GM18520 (cell line): Measurements from ENCODE around the gene SPINDOC.

Experiments used
- ATAC-seq: cut with Tn5 transposase; IDR thresholded peaks from one replicate; pipeline ENCODE4 v1.9.1; 2021; ENCODE audit not compliant: unreplicated experiment

Gene SPINDOC

GRCh38 chr11:63832336-63832735, 19.1 kb downstream of the SPINDOC start:
- no peak for ATAC-seq

DNA sequence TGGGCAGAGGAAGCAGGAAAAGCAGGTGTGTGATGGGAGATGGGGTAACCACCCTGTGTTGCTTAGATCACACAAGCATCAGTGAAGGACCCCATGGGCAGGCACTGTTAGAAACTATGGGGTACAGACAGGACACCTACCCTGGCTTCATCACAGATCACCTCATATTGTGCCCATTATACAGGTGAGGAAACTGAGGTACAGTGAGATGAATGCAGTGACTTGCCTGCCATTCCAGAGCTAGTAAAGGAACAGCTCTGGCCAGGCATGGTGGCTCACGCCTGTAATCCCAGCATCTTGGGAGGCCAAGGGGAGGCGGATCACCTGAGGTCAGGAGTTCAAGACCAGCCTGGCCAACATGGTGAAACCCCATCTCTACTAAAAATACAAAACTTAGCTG, 19.8 kb downstream of the SPINDOC start:
- no peak for ATAC-seq

DNA sequence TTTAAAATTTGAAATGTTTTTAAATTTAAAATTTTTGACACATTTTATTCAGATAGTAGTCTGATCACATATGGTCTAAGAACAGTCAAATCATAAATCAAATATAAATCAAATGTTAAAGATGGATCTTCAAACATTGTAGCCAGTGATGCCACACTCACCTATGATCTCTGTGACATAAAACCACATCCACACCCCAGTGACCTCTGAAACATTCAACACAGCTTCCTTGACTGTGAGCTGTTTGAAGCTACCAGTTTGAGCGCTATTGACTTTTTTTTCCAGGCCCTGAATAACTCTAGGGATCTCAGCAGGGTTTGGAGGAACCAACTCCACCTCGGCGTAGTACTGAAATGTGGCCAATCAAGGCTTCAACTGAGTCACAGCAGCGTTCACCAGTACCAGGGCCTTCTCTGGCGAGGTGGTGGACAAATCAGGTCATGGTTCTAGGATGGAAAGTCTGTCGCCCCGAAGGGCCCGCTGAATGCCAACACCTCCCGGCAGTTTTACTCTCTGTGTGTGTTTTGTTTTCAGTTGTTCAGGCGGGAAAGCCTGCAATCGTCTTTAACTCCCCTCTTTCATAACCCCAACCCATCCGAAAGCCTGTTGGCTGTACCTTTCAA, 21.4 kb downstream of the SPINDOC start:
- ATAC-seq, result no peak

DNA sequence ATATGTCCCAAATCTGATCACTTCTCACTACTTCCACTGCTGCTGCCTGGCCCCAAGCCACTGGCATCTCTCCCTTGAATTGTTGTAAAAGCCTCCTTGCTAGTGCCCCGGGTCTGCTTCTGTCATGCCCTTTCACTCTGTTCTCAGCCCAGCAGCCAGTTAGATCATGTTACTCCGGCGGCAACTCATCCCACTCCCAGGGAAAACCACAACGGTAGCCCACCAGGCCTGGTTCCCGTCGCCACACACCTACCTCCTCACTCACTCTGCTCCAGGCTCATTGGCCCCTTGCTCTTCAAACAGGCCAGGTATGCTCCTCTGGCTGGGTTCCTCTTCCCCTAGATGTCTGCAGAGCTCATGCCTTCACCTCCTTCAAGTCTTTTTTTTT, 21.9 kb downstream of the SPINDOC start:
- no peak for ATAC-seq

DNA sequence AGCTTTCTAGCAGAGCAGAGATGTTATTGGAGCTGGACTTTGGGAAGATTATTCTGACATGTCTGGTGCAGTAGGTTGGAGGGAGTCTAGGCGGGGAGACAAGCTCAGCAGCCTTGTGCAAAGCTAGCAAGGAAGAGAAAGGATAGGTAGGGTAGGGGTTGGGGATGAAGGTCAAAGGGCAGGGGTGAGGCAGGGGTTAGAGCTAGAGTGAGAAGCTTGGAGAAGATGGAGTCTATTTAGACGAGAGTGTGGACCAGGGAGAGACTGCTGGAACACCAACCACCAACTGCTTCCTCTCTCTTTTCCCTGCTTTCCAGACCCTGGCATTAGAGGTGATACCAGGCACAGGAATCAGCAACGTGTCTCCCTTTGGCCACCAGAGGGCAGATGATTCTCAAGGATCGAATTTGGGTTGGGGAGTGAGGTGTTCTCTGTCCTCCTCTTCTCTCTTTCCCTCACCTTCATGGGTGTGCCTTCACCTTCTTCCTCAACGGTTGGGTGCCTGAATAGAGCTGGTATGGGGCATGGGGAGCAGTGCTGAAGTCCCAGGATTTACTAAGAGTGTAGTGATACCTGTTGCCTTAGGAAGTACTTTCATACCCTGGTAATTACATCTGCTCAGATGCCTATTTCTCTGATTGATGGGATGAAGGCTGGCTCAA, 23.9 kb downstream of the SPINDOC start:
- no peak for ATAC-seq

- no peak for ATAC-seq
Observed at GRCh38 chr11:63837739-63838138, 24.5 kb downstream of the SPINDOC start.

DNA sequence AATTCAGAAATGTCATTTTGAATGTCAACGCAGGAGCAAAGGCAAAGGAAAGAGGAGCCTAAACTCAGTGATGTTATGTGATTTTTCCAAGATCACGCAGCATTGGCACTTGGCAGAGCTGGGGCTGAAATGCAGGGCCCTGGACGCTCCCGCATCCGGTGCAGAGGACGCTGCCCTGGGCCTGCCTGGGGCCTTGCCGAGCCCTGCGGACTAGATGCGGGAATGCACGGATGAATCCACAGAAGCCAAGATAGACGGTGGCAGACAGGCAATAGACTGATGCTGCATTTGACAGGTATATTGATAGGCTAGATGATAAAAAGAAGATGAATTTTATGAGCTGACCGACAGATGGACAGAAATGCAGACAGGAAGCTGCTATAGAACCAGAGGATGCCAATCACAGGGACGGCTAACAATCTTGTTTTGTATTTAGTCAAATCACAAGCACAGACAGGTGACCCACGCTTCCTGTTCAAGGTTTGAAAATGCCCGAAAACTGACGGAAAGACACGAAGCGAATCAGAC, 25.0 kb downstream of the SPINDOC start:
- ATAC-seq, result no peak

DNA sequence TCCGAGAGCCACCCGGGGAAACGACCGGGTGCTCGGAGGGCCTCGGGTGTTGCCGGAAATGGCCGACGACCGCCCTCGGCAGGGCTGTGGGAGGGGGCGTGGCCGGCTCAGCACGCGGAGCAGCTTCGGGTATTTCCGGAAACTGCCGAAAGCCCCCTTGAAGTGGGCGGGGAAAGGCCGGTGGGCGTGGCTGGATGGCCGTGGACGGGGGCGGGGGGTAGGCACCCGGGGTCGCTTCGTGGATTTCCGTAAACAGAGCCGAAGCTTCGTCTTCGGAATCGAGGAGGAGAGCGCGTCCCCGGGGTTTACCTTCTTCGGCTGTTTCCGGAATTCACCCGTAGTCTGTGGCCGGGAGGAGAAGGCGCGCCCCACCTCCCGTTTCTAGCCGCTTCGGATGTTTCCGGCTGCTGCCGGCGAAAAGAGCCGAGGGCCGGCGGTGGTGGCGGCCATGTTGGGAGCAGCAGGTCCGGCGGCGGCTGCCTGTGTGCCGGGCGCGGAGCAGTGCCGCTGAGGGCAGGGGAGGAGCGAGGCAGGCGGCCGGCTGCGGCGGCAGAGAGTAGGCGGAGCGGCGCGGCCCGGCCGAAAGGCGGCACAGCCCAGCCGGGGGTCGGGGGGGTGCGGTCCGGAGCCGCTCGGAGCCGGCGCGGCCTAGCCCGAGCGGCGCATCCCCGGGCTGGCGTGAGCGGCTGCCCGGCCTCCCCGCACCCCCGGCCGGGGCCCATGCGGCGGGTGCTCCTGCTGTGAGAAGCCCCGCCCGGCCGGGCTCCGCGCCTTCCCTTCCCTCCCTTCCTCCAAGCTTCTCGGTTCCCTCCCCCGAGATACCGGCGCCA, 25.6 kb downstream of the SPINDOC start, which contains the start of gene MARK2:
MARK2 (plus strand) TSS at position 433 of the 830 bp plus-strand sequence; CDS start at position 830, 397 bp downstream.
- ATAC-seq, result peak; percentile 63

GRCh38 chr11:63839508-63840355, 26.5 kb downstream of the SPINDOC start:
- ATAC-seq, result no peak

GRCh38 chr11:63840356-63841060, 27.3 kb downstream of the SPINDOC start:
- no peak for ATAC-seq

GRCh38 chr11:63841554-63841953, 28.3 kb downstream of the SPINDOC start:
- ATAC-seq, result no peak

- no peak for ATAC-seq
Observed at GRCh38 chr11:63843041-63843440, 29.8 kb downstream of the SPINDOC start.

DNA sequence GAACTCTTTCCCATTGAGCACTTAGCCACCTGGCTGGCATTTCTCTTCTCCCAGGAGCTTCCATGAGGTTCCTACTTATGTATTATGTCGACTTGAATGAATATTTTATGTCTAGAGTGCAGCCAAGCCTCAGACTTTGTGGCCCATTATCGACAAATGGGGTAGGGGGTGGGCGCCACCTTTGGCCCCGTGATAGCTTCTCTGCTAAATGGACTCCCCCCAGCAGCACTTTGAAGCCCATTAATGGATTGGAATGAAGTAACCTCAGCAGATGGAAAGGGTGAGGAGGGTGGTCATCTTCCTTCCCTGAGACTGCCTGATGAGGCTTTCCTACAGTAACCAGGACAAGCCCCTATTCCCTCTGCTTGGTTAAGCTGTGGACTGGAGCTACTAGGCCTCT, 31.6 kb downstream of the SPINDOC start:
- no peak for ATAC-seq

GRCh38 chr11:63845303-63845702, 32.0 kb downstream of the SPINDOC start:
- ATAC-seq, result no peak

DNA sequence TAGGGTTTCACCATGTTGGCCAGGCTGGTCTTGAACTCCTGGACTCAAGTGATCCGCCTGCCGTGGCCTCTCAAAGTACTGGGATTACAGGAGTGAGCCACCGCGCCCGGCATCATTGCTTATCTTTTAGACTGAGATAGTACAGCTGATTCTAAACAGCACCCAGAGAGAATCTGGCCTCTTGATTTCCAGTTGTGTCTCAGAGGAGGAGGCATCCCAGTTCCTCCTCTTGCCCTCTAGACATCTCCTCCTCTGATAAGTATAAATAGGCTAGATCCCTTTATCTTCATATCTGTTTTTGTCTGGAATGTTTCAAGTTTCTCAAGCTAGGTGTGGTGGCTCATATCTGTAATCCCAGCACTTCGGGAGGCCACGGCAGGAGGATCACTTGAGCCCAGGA, 32.7 kb downstream of the SPINDOC start:
- ATAC-seq, result no peak

DNA sequence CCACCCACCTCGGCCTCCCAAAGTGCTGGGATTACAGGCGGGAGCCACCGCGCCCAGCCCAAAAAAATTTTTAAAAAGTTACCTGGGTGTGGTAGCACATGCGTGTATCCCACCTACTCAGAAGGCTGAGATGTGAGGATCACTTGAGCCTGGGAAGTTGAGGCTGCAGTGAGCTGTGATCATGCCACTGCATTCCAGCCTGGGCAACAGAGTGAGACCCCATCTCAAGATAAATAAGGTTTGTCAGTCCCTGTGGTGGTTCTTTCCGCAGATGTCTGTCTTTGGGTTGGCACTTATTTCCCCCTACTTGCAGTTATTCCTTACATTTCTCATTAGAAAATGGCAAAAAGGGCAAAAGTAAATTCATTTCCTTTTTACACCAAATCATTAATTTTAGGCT, 33.6 kb downstream of the SPINDOC start:
- ATAC-seq, result no peak

- no peak for ATAC-seq
Observed at GRCh38 chr11:63847363-63847762, 34.1 kb downstream of the SPINDOC start.

DNA sequence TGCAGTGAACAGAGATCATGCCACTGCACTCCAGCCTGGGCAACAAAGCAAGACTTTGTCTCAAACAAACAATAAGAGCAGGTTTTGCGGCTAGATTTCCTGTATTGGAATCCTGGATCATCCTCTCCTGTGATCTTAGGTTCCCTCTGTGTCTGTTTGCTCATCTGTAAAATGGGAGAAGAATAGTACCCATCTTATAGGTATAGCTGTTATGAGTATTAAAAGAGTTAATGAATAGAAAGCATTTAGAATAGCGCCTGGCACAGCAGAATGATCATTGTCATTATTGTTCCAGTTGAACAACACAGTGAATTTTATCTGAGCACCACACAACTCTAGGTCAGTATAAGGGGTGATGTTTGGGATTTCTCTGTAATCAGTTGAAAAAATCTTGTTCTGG, 36.4 kb downstream of the SPINDOC start:
- no peak for ATAC-seq

- no peak for ATAC-seq
Observed at GRCh38 chr11:63850920-63851319, 37.7 kb downstream of the SPINDOC start.

DNA sequence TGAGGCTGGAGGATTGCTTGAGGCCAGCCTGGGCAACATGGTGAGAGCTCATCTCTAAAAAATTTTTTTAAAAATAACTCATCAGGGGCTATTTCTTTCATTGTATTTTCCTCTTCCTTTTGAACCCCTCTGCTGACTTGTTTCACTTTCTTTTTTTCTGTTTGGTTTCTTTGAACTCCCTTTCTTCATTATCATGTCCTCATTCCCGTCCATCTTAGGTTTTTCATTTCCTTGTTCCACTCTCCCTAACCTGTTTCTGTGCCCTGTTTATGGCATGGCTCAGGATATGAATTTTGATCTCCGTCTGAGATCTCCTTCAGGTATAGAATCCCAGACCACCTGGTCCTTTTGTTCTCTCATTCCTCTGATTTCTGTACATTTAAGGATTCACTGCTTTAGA, 38.1 kb downstream of the SPINDOC start:
- ATAC-seq, result no peak
